ENCODE results near the gene CCDC27.

DNA sequence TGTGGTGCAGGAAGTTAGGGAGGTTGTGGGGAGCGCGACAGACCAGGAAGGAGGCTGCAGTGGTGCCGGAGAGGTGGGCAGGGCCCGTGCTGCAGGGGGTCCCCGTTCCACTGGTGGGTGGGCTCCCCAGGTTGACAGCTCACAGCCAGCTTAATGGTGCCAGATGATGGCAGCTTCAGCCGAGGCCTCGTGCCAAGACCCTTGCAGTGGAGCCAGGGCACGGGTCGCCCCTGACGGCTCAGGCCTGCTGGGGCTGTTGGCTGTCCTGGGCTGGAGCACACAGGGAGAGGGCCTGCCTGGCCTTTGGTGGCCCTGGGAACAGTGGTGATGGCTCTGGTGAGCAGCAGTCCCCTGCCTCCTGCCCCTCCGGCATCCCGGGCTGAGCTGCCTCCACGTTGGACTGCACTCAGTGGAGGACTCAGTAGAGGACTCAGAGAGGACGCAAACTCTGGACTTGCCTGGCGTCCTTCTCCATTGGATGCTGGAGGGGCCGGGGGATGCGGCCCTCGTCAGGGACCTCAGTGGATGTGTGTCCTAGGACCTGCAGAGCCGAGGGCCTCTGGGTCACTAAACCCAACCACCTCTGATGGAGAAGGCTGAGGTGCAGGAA lies 46.8 kb upstream of the CCDC27 start:
- TF ChIP-seq GATA3 (IDR thresholded peaks at IDR 0.05; ENCODE audit: low read depth, low read length) = no peak
- no peak for TF ChIP-seq GATA2 (IDR thresholded peaks at IDR 0.05; ENCODE audit: low read depth, low read length)

Data from SH-SY5Y (cell line).